Measurements from ENCODE around the gene EME2. TPM values are rescaled to one million over a fixed set of nuclear protein-coding genes. Genes with fewer than 3 reads are reported as not detected.

EME2 gene
- total and polyA plus RNA-seq, 2 donors (not counting 1 experiment from before 2014, with no cell fraction given), result 2.2 to 8.3 TPM

GRCh38 chr16:1726661-1727502 is 45.7 kb upstream of the EME2 start:
- no peak for DNase-seq (ENCODE audit: low read depth in 2 of 2)

DNA sequence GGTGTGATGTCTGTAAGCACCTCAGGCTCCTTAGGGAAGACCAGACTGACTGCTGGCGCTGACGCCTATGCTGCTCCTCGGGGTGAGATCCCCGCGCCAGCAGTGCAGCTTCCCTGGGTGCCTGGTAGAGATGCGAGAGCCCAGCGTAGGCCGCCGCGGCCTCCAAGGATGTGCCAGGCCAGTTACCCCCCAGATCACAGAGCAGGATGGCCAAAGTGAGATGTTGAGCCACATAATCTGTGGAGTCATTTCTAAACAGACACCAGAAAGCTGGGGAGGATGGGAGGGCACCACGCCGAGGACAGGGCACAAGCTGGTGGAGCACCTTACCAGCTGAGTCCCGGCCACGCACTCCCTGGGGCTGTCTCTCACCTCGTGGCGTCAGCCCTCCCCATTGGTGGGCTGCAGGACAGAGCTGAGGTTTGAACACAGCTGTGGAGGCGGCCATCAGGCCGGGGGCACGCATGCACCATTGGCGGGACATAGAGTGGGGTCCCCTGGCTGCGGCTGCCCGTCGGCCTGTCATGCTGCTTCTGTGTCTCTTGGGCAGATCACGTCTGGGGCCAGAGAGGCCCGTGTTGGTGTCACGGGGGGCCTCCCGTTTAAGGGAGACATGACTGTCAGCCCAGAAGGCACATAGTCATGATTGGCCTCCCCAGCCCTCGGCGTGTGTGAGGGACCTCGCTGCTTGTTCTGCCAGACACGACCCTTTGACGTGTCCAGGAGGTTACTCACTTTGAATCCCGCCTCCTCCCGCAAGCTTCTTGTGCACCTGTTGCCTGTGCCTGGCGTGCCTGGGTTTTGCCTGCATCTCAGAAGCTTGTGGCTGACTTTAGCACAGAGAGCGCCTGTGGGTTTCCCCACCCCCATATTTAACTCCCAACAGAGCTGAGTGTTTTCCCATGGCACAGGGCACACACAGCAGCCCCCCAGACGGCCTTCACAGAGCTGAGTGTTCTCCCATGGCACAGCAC is 44.7 kb upstream of the EME2 start:
- no peaks in the 10 kb centered on the region for H3K27me3 ChIP-seq (ENCODE audit: control insufficient read depth, insufficient read depth, low read length)
- H3K4me1 ChIP-seq (ENCODE audit: control insufficient read depth, extremely low read depth, insufficient read depth, low read length), result no peaks in the 10 kb centered on the region
- no peak overlapping the region for H3K9ac ChIP-seq (ENCODE audit: insufficient read depth, low read length)
- no peak for DNase-seq (ENCODE audit: low read depth in 2 of 2)
- H3K4me3 ChIP-seq (replicated peaks in 1 of 4; ENCODE audit: control extremely low read depth in 1 of 4, insufficient read depth in 1 of 4, low read depth in 3 of 4, low read length in 4 of 4), result no peak overlapping the region
- H3K4me2 ChIP-seq (ENCODE audit: extremely low read depth, insufficient read depth, low read length), result no peak overlapping the region
- no peaks in the 10 kb centered on the region for H3K9me3 ChIP-seq (ENCODE audit: control insufficient read depth, insufficient read depth, low read depth, low read length)
- H4K20me1 ChIP-seq (ENCODE audit: control insufficient read depth, extremely low read depth, insufficient read depth, low read length), result no peaks in the 10 kb centered on the region
- H3K79me2 ChIP-seq (ENCODE audit: control insufficient read depth, insufficient read depth, low read length), result peaks cover 18% of the 10 kb centered on the region
- no peak overlapping the region for H3K27ac ChIP-seq (ENCODE audit: insufficient read depth, low read length)
- peaks cover 25% of the 10 kb centered on the region for H3K36me3 ChIP-seq (ENCODE audit: control insufficient read depth, insufficient read depth, low read length)
- H2AFZ ChIP-seq (ENCODE audit: low read length), result no peak overlapping the region
- TF ChIP-seq EZH2 (IDR thresholded peaks at IDR 0.05; ENCODE audit: low read length, missing control alignments) (no peak), CTCF (conservative IDR thresholded peaks at IDR 0.05 in 1 of 2, IDR thresholded peaks at IDR 0.05 in 1 of 2; ENCODE audit: low read depth in 1 of 2, low read length in 2 of 2) (no peak)

More at GRCh38 chr16:1726661-1727502, 45.7 kb upstream of the EME2 start:
- H3K36me3 ChIP-seq (ENCODE audit: control insufficient read depth, insufficient read depth, low read length), result peaks cover 22% of the 10 kb centered on the region
- H4K20me1 ChIP-seq (ENCODE audit: control insufficient read depth, extremely low read depth, insufficient read depth, low read length), result no peaks in the 10 kb centered on the region
- no peak for TF ChIP-seq EZH2 (IDR thresholded peaks at IDR 0.05; ENCODE audit: low read length, missing control alignments)
- no peak overlapping the region for H2AFZ ChIP-seq (ENCODE audit: low read length)
- no peaks in the 10 kb centered on the region for H3K4me1 ChIP-seq (ENCODE audit: control insufficient read depth, extremely low read depth, insufficient read depth, low read length)
- no peaks in the 10 kb centered on the region for H3K27me3 ChIP-seq (ENCODE audit: control insufficient read depth, insufficient read depth, low read length)
- no peaks in the 10 kb centered on the region for H3K9me3 ChIP-seq (ENCODE audit: control insufficient read depth, insufficient read depth, low read depth, low read length)
- no peak overlapping the region for H3K4me2 ChIP-seq (ENCODE audit: extremely low read depth, insufficient read depth, low read length)
- no peak overlapping the region for H3K4me3 ChIP-seq (replicated peaks in 1 of 4; ENCODE audit: control extremely low read depth in 1 of 4, insufficient read depth in 1 of 4, low read depth in 3 of 4, low read length in 4 of 4)
- H3K9ac ChIP-seq (ENCODE audit: insufficient read depth, low read length), result no peak overlapping the region
- no peak overlapping the region for H3K27ac ChIP-seq (ENCODE audit: insufficient read depth, low read length)
- peaks cover 18% of the 10 kb centered on the region for H3K79me2 ChIP-seq (ENCODE audit: control insufficient read depth, insufficient read depth, low read length)

GRCh38 chr16:1729026-1729425 is 43.6 kb upstream of the EME2 start:
- Histone ChIP-seq H3K4me3 (replicated peaks in 1 of 4; ENCODE audit: control extremely low read depth in 1 of 4, insufficient read depth in 1 of 4, low read depth in 3 of 4, low read length in 4 of 4) (no peak overlapping the region), H3K36me3 (ENCODE audit: control insufficient read depth, insufficient read depth, low read length) (peaks cover 31% of the 10 kb centered on the region), H4K20me1 (ENCODE audit: control insufficient read depth, extremely low read depth, insufficient read depth, low read length) (no peaks in the 10 kb centered on the region), H3K27ac (ENCODE audit: insufficient read depth, low read length) (no peak overlapping the region), H2AFZ (ENCODE audit: low read length) (no peak overlapping the region), H3K79me2 (ENCODE audit: control insufficient read depth, insufficient read depth, low read length) (peaks cover 13% of the 10 kb centered on the region), H3K27me3 (ENCODE audit: control insufficient read depth, insufficient read depth, low read length) (no peaks in the 10 kb centered on the region), H3K9ac (ENCODE audit: insufficient read depth, low read length) (no peak overlapping the region), H3K4me2 (ENCODE audit: extremely low read depth, insufficient read depth, low read length) (no peak overlapping the region), H3K9me3 (ENCODE audit: control insufficient read depth, insufficient read depth, low read depth, low read length) (no peaks in the 10 kb centered on the region), H3K4me1 (ENCODE audit: control insufficient read depth, extremely low read depth, insufficient read depth, low read length) (no peaks in the 10 kb centered on the region)
- no peak for DNase-seq (ENCODE audit: low read depth in 2 of 2)
- no peak for TF ChIP-seq CTCF (conservative IDR thresholded peaks at IDR 0.05 in 1 of 2, IDR thresholded peaks at IDR 0.05 in 1 of 2; ENCODE audit: low read depth in 1 of 2, low read length in 2 of 2)
- TF ChIP-seq EZH2 (IDR thresholded peaks at IDR 0.05; ENCODE audit: low read length, missing control alignments), result no peak
